Bronchial epithelial cell (primary cell): Measurements from ENCODE around the gene ADAMTS9. TPM values are rescaled to one million over a fixed set of nuclear protein-coding genes. Genes with fewer than 3 reads are reported as not detected.
A peak's percentile ranks its signal among the peaks of the same experiment; 100 is the strongest.

Experiments
- DNase-seq: peaks from one replicate; pipeline ENCODE4 v3.0.0-alpha.2; 2010; ENCODE audit warnings: low read depth
- FAIRE-seq: peaks from 2 replicates; lab custom pipeline; 2011; peaks lifted over from hg19 to GRCh38; lab: Jason Lieb, UNC
- H3K27me3 ChIP-seq: 2 replicates; pipeline ENCODE4 v1.5.1; 2011; ENCODE audit warnings: low read length; ENCODE audit not compliant: control insufficient read depth, insufficient read depth
- H3K36me3 ChIP-seq: 2 replicates; pipeline ENCODE4 v1.5.1; 2011; ENCODE audit warnings: low read length; ENCODE audit not compliant: control insufficient read depth, insufficient read depth
- H3K4me3 ChIP-seq: 2 replicates; pipeline ENCODE4 v1.5.1; 2011; ENCODE audit warnings: mild to moderate bottlenecking, low read depth, low read length, control low read depth
- CTCF ChIP-seq: IDR thresholded peaks from 2 replicates; pipeline ENCODE4 v1.5.1; 2011; ENCODE audit warnings: mild to moderate bottlenecking, moderate library complexity, low read length, control low read depth, inconsistent platforms; ENCODE audit not compliant: insufficient read depth, severe bottlenecking
- total RNA-seq: library from RNA; depleted of rRNA; stranded (reverse); fragments of >200 nt; gene quantifications from 2 replicates; pipeline ENCODE4 v1.2.1, GENCODE V29; 2014

The ADAMTS9 gene
- total RNA-seq, 1 donor from 2014 or later: 0.26 TPM

- Histone ChIP-seq H3K27me3 (no peaks in the 10 kb centered on the region), H3K4me3 (no peak overlapping the region), H3K36me3 (no peaks in the 10 kb centered on the region)
- TF ChIP-seq CTCF: no peak
- no peak for FAIRE-seq
- DNase-seq: no peak
Measured at GRCh38 chr3:64726414-64727090, 38.8 kb upstream of the ADAMTS9 start.

GRCh38 chr3:64718976-64719375 lies 31.2 kb upstream of the ADAMTS9 start:
- H3K27me3 ChIP-seq: no peaks in the 10 kb centered on the region
- no peak overlapping the region for H3K4me3 ChIP-seq
- DNase-seq: no peak
- FAIRE-seq: no peak
- no peak for TF ChIP-seq CTCF
- H3K36me3 ChIP-seq: no peaks in the 10 kb centered on the region

- H3K36me3 ChIP-seq: no peaks in the 10 kb centered on the region
- no peak overlapping the region for H3K4me3 ChIP-seq
- TF ChIP-seq CTCF: peak; percentile 25
- DNase-seq (peak; percentile 6), FAIRE-seq (no peak)
- H3K27me3 ChIP-seq: no peaks in the 10 kb centered on the region
Measured at GRCh38 chr3:64717872-64718613, 30.2 kb upstream of the ADAMTS9 start.

GRCh38 chr3:64717411-64717810 lies 29.6 kb upstream of the ADAMTS9 start:
- no peak overlapping the region for H3K4me3 ChIP-seq
- DNase-seq: no peak
- TF ChIP-seq CTCF: no peak
- no peak for FAIRE-seq
- H3K27me3 ChIP-seq: no peaks in the 10 kb centered on the region
- no peaks in the 10 kb centered on the region for H3K36me3 ChIP-seq

- no peak for TF ChIP-seq CTCF
- H3K4me3 ChIP-seq: no peak overlapping the region
- H3K27me3 ChIP-seq: no peaks in the 10 kb centered on the region
- FAIRE-seq (no peak), DNase-seq (no peak)
- no peaks in the 10 kb centered on the region for H3K36me3 ChIP-seq
Measured at GRCh38 chr3:64716110-64716710, 28.4 kb upstream of the ADAMTS9 start.
